Activated CD4-positive, alpha-beta T cell treated with anti-CD3 and anti-CD28 coated beads for 36 hours (primary cell): ENCODE data around the gene NUP50. TPM values are rescaled to one million over a fixed set of nuclear protein-coding genes. Genes with fewer than 3 reads are reported as not detected.
A peak's percentile ranks its signal among the peaks of the same experiment; 100 is the strongest.

ENCODE experiments used
- ATAC-seq: fragments of 200-7000 bp; cut with Tn5 transposase; one replicate; pipeline ENCODE4 v1.10.0; 2021; ENCODE audit warnings: mild to moderate bottlenecking, moderate library complexity
- CTCF ChIA-PET: fragments of 350-600 bp; sonication (Branson Sonifier 250); formaldehyde crosslinking; loops from one replicate; lab custom pipeline; 2021; ENCODE audit warnings: antibody characterized with exemption; lab: Charles Lee
- POLR2A ChIA-PET: fragments of 350-600 bp; sonication (Branson Sonifier 250); formaldehyde crosslinking; loops from one replicate; lab custom pipeline; 2021; ENCODE audit warnings: antibody characterized with exemption, inconsistent platforms; lab: Charles Lee
- DNase-seq: peaks from one replicate; pipeline ENCODE4 v3.0.0-alpha.2; 2020
- H3K27ac Mint-ChIP-seq: one replicate; pipeline ENCODE4 v1.8.0; 2021; ENCODE audit warnings: mixed read lengths
- H3K27me3 Mint-ChIP-seq: one replicate; pipeline ENCODE4 v1.8.0; 2021; ENCODE audit warnings: mixed read lengths
- H3K36me3 Mint-ChIP-seq: one replicate; pipeline ENCODE4 v1.8.0; 2021; ENCODE audit warnings: low read depth, mixed read lengths
- H3K4me1 Mint-ChIP-seq: one replicate; pipeline ENCODE4 v1.8.0; 2021; ENCODE audit warnings: mixed read lengths
- H3K4me3 Mint-ChIP-seq: one replicate; pipeline ENCODE4 v1.8.0; 2021; ENCODE audit warnings: mild to moderate bottlenecking, moderate library complexity, mixed read lengths
- H3K9me3 Mint-ChIP-seq: one replicate; pipeline ENCODE4 v1.8.0; 2021; ENCODE audit warnings: low read depth, mixed read lengths
- intact Hi-C, 2 experiments: fragments of 100-400 bp; cut with DNase I in 1 of 2; cut with micrococcal nuclease in 1 of 2; formaldehyde crosslinking; loops; one replicate each; pipeline versions ENCODE4 v1.14.2 to v1.15.1; 2022 to 2024; cut with DNase I, micrococcal nuclease
- microRNA-seq: library from miRNA; unstranded; fragments of <30 nt; microRNA quantifications from one replicate; pipeline ENCODE4 v1.2.0, GENCODE V29; 2021; ENCODE audit warnings: borderline replicate concordance
- total RNA-seq, 2 experiments: library from RNA; stranded (reverse); gene quantifications; one replicate each; pipeline ENCODE4 v1.2.3, GENCODE V29; 2021

Gene NUP50
- total RNA-seq, 2 experiments from 2014 or later = 136 to 141 TPM

DNA sequence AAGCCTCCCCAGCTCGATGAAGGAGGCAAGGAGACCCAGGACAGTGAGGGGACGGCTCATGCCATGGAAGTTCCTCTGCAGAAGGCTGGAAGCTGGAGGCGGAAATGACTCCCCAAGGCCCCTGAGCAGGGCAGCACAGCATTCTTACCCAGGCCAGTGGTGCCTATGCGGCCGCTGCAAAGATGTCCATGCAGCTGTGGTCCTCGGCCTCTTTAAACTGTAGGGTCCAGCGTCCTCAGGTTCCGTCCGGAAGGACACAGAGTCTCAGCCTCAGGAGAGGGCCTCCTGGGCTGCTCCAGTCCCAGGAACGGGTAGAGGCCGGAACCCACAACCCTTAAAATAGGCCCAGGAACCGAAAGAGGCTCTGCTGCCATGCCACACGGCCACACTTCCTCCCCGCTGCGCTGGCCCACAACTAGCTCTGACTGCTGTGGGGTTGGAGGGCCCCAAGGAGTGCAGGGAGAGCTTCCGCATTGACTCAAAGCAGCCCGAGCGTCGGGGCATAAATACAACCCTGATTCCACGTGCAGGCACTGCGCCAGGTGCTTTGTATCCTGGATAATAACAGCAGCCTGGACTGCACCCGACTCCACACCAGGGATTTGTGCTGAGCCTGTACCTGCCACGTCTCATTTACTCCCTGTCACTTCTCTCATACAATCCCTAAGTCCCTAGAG, 71.5 kb downstream of the NUP50 start:
- POLR2A ChIA-PET = no interaction called here
- no peak overlapping the region for H3K27ac Mint-ChIP-seq
- H3K4me3 Mint-ChIP-seq = no peak overlapping the region
- peaks cover 15% of the 10 kb centered on the region for H3K4me1 Mint-ChIP-seq
- peak; percentile 82 for ATAC-seq
- no peaks in the 10 kb centered on the region for H3K27me3 Mint-ChIP-seq
- H3K36me3 Mint-ChIP-seq = no peaks in the 10 kb centered on the region
- peak; percentile 66 for DNase-seq
- no peaks in the 10 kb centered on the region for H3K9me3 Mint-ChIP-seq
- intact Hi-C loops = no loop called here
- CTCF ChIA-PET = interaction anchor here (0.5 to 1.3 kb wide), 3 partner anchors 25 to 102 kb away, joined by 3 to 4 read pairs (median 4); no protein-coding TSS in a partner anchor

DNA sequence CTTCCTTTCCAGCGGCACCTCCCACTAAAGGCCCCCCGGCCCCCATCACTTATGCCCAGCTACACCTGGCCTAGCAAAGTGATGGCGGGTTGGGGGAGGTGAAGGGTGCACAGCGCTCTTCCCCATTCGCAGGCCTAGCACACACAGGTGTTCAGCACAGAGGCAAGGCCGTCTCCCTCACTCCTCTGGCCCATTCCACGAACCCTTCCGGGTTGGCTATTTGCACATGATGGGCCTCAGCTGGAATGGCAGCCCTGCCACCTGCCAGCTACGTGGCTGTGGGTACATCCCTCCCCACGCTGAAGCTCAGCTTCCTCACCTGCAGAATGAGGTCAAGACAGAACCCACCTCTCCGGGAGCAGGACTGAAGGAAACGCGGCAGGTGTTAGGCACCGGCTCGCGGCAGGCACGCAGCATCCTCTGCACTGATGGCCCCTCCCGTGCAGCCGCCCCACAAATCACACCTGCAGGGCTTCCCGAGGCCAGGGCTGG, 72.2 kb downstream of the NUP50 start:
- Mint-ChIP-seq H3K27ac (no peak overlapping the region), H3K9me3 (no peaks in the 10 kb centered on the region), H3K4me1 (peaks cover 15% of the 10 kb centered on the region), H3K27me3 (no peaks in the 10 kb centered on the region), H3K36me3 (no peaks in the 10 kb centered on the region), H3K4me3 (no peak overlapping the region)
- intact Hi-C loops = no loop called here
- ChIA-PET CTCF (no interaction called here), POLR2A (no interaction called here)
- DNase-seq = no peak
- no peak for ATAC-seq

- H3K4me3 Mint-ChIP-seq = no peak overlapping the region
- ChIA-PET POLR2A (interaction anchor here (1.2 kb wide), 1 partner anchor 18 kb away, joined by 3 read pairs; no protein-coding TSS in a partner anchor), CTCF (interaction anchor here (1.1 kb wide), 1 partner anchor 85 kb away, joined by 4 read pairs; no protein-coding TSS in a partner anchor)
- H3K36me3 Mint-ChIP-seq = no peaks in the 10 kb centered on the region
- H3K27ac Mint-ChIP-seq = no peak overlapping the region
- no peak for DNase-seq
- no peak for ATAC-seq
- H3K9me3 Mint-ChIP-seq = no peaks in the 10 kb centered on the region
- intact Hi-C loops = no loop called here
- peaks cover 15% of the 10 kb centered on the region for H3K4me1 Mint-ChIP-seq
- H3K27me3 Mint-ChIP-seq = no peaks in the 10 kb centered on the region
These were observed 73.6 kb downstream of the NUP50 start for GRCh38 chr22:45237065-45237990.

Small RNA genes within 50 kb of the gene (microRNA-seq; reads per million reads assigned to microRNA genes)
- gene MIR1249 = 12.0 reads per million, percentile 34 among the genes with 10 or more reads in this experiment

Other genes with a start within 250 kb of the NUP50 start
- gene PHF21B, start 153.9 kb upstream of the NUP50 start, total RNA-seq = not detected
- 10 to 100 TPM; 24.8 to 29.6 TPM for gene KIAA0930, start 77.0 kb downstream of the NUP50 start, total RNA-seq
- not detected for gene UPK3A, start 121.0 kb downstream of the NUP50 start, total RNA-seq
- 10 to 100 TPM; 25.5 to 29.0 TPM for gene FAM118A, start 146.0 kb downstream of the NUP50 start, total RNA-seq
- gene SMC1B, start 249.7 kb downstream of the NUP50 start, total RNA-seq = under 1 TPM; 0.62 to 0.67 TPM
- gene RIBC2, start 249.8 kb downstream of the NUP50 start, total RNA-seq = 1 to 10 TPM; 6.3 to 7.8 TPM